Liver (tissue), 9 donors: Measurements from ENCODE around the gene GPC3. TPM values are rescaled to one million over a fixed set of nuclear protein-coding genes. Genes with fewer than 3 reads are reported as not detected.

ENCODE experiments used
- DNase-seq: peaks from one replicate; pipeline ENCODE4 v3.0.0-alpha.2; 2017; ENCODE audit warnings: low spot score
- H3K27ac ChIP-seq, 2 donors: one replicate each; pipeline ENCODE4 v1.7.0; 2013; ENCODE audit warnings: inconsistent platforms in 2 of 2, low read length in 2 of 2, control low read depth in 1 of 2, low read depth in 1 of 2, mild to moderate bottlenecking in 1 of 2
- H3K27me3 ChIP-seq, 4 donors: one replicate each; pipeline versions ENCODE4 v1.6.1 to v1.7.0; 2013; ENCODE audit warnings: low read length in 3 of 4, inconsistent platforms in 1 of 4, mild to moderate bottlenecking in 1 of 4, moderate library complexity in 1 of 4; ENCODE audit not compliant: control insufficient read depth in 4 of 4, insufficient read depth in 4 of 4
- H3K36me3 ChIP-seq, 4 donors: one replicate each; pipeline versions ENCODE4 v1.6.1 to v1.7.0; 2013; ENCODE audit warnings: low read length in 3 of 4, mild to moderate bottlenecking in 3 of 4, low read depth in 1 of 4, moderate library complexity in 1 of 4; ENCODE audit not compliant: control insufficient read depth in 4 of 4, insufficient read depth in 3 of 4
- H3K4me1 ChIP-seq, 4 donors: one replicate each; pipeline versions ENCODE4 v1.6.1 to v1.7.0; 2013; ENCODE audit warnings: low read length in 3 of 4, mild to moderate bottlenecking in 3 of 4, moderate library complexity in 1 of 4; ENCODE audit not compliant: control insufficient read depth in 4 of 4, insufficient read depth in 4 of 4
- H3K4me3 ChIP-seq, 3 donors: one replicate each; pipeline versions ENCODE4 v1.6.1 to v1.7.0; 2013; ENCODE audit warnings: low read length in 3 of 3, control low read depth in 1 of 3, low read depth in 1 of 3, mild to moderate bottlenecking in 1 of 3
- H3K9ac ChIP-seq, 2 donors: one replicate each; pipeline ENCODE4 v1.7.0; 2013; ENCODE audit warnings: low read length in 2 of 2, mild to moderate bottlenecking in 2 of 2, moderate library complexity in 2 of 2, control low read depth in 1 of 2, low read depth in 1 of 2
- H3K9me3 ChIP-seq, 4 donors: one replicate each; pipeline versions ENCODE4 v1.6.1 to v1.7.0; 2013; ENCODE audit warnings: low read length in 3 of 4; ENCODE audit not compliant: control insufficient read depth in 4 of 4
- CTCF ChIP-seq: fragments of 150-350 bp; IDR thresholded peaks from 2 replicates; pipeline ENCODE4 v1.5.1; 2017; ENCODE audit warnings: improper control_type of control experiment, low read depth, low read length; ENCODE audit not compliant: missing input control
- EGR1 ChIP-seq, 2 donors: IDR thresholded peaks; 2 replicates each; pipeline ENCODE4 v1.6.1; 2016 to 2018; ENCODE audit warnings: antibody characterized with exemption in 2 of 2, low read depth in 2 of 2
- FOXA1 ChIP-seq: IDR thresholded peaks from 2 replicates; pipeline ENCODE4 v1.6.1; 2016; ENCODE audit warnings: antibody characterized with exemption
- FOXA2 ChIP-seq: IDR thresholded peaks from 2 replicates; pipeline ENCODE4 v1.6.1; 2016; ENCODE audit warnings: antibody characterized with exemption
- GABPA ChIP-seq, 2 donors: IDR thresholded peaks in 1 of 2; conservative IDR thresholded peaks in 1 of 2; 2 replicates each; pipeline ENCODE4 v1.6.1; 2016; ENCODE audit warnings: antibody characterized with exemption in 2 of 2, mild to moderate bottlenecking in 1 of 2, moderate library complexity in 1 of 2
- HNF4A ChIP-seq, 2 donors: conservative IDR thresholded peaks; 2 replicates each; pipeline ENCODE4 v1.6.1; 2016; ENCODE audit warnings: antibody characterized with exemption in 2 of 2, mild to moderate bottlenecking in 2 of 2
- JUND ChIP-seq, 2 donors: IDR thresholded peaks; 2 replicates each; pipeline ENCODE4 v1.6.1; 2016; ENCODE audit warnings: antibody characterized with exemption in 2 of 2
- NR2F2 ChIP-seq: IDR thresholded peaks from 2 replicates; pipeline ENCODE4 v1.6.1; 2016; ENCODE audit warnings: antibody characterized with exemption
- RAD21 ChIP-seq, 2 donors: IDR thresholded peaks; 2 replicates each; pipeline ENCODE4 v1.6.1; 2016; ENCODE audit warnings: antibody characterized with exemption in 2 of 2, mild to moderate bottlenecking in 2 of 2
- REST ChIP-seq: IDR thresholded peaks from 2 replicates; pipeline ENCODE4 v1.6.1; 2016; ENCODE audit warnings: antibody characterized with exemption, mild to moderate bottlenecking
- RXRA ChIP-seq, 2 donors: IDR thresholded peaks; 2 replicates each; pipeline ENCODE4 v1.6.1; 2017 to 2018; ENCODE audit warnings: antibody characterized with exemption in 2 of 2, mild to moderate bottlenecking in 1 of 2
- SP1 ChIP-seq: IDR thresholded peaks from 2 replicates; pipeline ENCODE4 v1.6.1; 2018; ENCODE audit warnings: antibody characterized with exemption, mild to moderate bottlenecking
- TAF1 ChIP-seq: conservative IDR thresholded peaks from 2 replicates; pipeline ENCODE4 v1.6.1; 2016; ENCODE audit warnings: antibody characterized with exemption, mild to moderate bottlenecking
- YY1 ChIP-seq: IDR thresholded peaks from 2 replicates; pipeline ENCODE4 v1.6.1; 2016; ENCODE audit warnings: antibody characterized with exemption, mild to moderate bottlenecking
- ZBTB33 ChIP-seq: IDR thresholded peaks from 2 replicates; pipeline ENCODE4 v1.6.1; 2016; ENCODE audit warnings: antibody characterized with exemption
- WGBS: extraction: QIAGEN DNeasy Blood & Tissue Kit; methylation state at CpG from one replicate; pipeline ENCODE4 v1.1.7; 2013; 5-methylcytosine and 5-hydroxymethylcytosine counted together
- polyA plus RNA-seq, 2 donors: library from polyadenylated mRNA; stranded (reverse) in 1 of 2; unstranded in 1 of 2; fragments of 200-250 nt in 1 of 2; fragments of >200 nt in 1 of 2; fragmentation: Nextera tagmentation in 1 of 2; extraction: Ambion mirVana in 1 of 2; gene quantifications; one replicate each; pipeline versions ENCODE4 v1.2.1 to v1.2.3, GENCODE V29; 2013 to 2015
- total RNA-seq, 2 donors: library from RNA; depleted of rRNA; stranded (reverse); fragments of >200 nt; gene quantifications; one replicate each; pipeline ENCODE4 v1.2.3, GENCODE V29; 2014
- donor health status: healthy.
- donor health status: healthy.
- donor health status: healthy.
- donor health status: healthy.
- donor health status: healthy.

Gene GPC3
- total and polyA plus RNA-seq, 4 donors = 0.40 to 1,133 (median 1.5) TPM

GRCh38 chrX:133634416-133634815, 351.0 kb downstream of the GPC3 start:
- Histone ChIP-seq H3K27me3 (no peaks in the 10 kb centered on the region), H3K27ac (no peak overlapping the region), H3K9ac (no peak overlapping the region), H3K4me1 (no peaks in the 10 kb centered on the region), H3K9me3 (no peaks in the 10 kb centered on the region), H3K36me3 (no peaks in the 10 kb centered on the region), H3K4me3 (no peak overlapping the region)
- no peak for TF ChIP-seq RAD21 (IDR thresholded peaks at IDR 0.05)
- TF ChIP-seq ZBTB33 = no peak
- TF ChIP-seq JUND (IDR thresholded peaks at IDR 0.05) = no peak
- TF ChIP-seq NR2F2 = no peak
- no peak for TF ChIP-seq FOXA2
- TF ChIP-seq RXRA (IDR thresholded peaks at IDR 0.05) = no peak
- TF ChIP-seq EGR1 (IDR thresholded peaks at IDR 0.05; ENCODE audit: low read depth in 2 of 2) = no peak
- TF ChIP-seq FOXA1 = no peak
- no peak for TF ChIP-seq GABPA (IDR thresholded peaks at IDR 0.05 in 1 of 2, conservative IDR thresholded peaks at IDR 0.05 in 1 of 2)
- TF ChIP-seq TAF1 = no peak
- TF ChIP-seq SP1 = no peak
- no peak for TF ChIP-seq HNF4A (conservative IDR thresholded peaks at IDR 0.05)
- no peak for DNase-seq
- WGBS = 94% methylated on average over 1 of the region's 1 CpG

GRCh38 chrX:133633950-133634349, 351.4 kb downstream of the GPC3 start:
- Histone ChIP-seq H3K9ac (no peak overlapping the region), H3K4me3 (no peak overlapping the region), H3K36me3 (no peaks in the 10 kb centered on the region), H3K27me3 (no peaks in the 10 kb centered on the region), H3K27ac (no peak overlapping the region), H3K9me3 (no peaks in the 10 kb centered on the region), H3K4me1 (no peaks in the 10 kb centered on the region)
- 81% methylated on average over 1 of the region's 1 CpG for WGBS
- no peak for TF ChIP-seq REST
- no peak for TF ChIP-seq RXRA (IDR thresholded peaks at IDR 0.05)
- no peak for TF ChIP-seq YY1
- no peak for TF ChIP-seq CTCF
- TF ChIP-seq SP1 = no peak
- TF ChIP-seq GABPA (IDR thresholded peaks at IDR 0.05 in 1 of 2, conservative IDR thresholded peaks at IDR 0.05 in 1 of 2) = no peak
- no peak for TF ChIP-seq TAF1
- no peak for TF ChIP-seq EGR1 (IDR thresholded peaks at IDR 0.05; ENCODE audit: low read depth in 2 of 2)
- TF ChIP-seq RAD21 (IDR thresholded peaks at IDR 0.05) = no peak
- TF ChIP-seq NR2F2 = no peak
- no peak for TF ChIP-seq FOXA2
- TF ChIP-seq ZBTB33 = no peak
- DNase-seq = no peak
